Measurements from ENCODE around the gene LAD1. TPM values are rescaled to one million over a fixed set of nuclear protein-coding genes. Genes with fewer than 3 reads are reported as not detected.

Gene LAD1
- total RNA-seq, 1 donor from 2014 or later = not detected

DNA sequence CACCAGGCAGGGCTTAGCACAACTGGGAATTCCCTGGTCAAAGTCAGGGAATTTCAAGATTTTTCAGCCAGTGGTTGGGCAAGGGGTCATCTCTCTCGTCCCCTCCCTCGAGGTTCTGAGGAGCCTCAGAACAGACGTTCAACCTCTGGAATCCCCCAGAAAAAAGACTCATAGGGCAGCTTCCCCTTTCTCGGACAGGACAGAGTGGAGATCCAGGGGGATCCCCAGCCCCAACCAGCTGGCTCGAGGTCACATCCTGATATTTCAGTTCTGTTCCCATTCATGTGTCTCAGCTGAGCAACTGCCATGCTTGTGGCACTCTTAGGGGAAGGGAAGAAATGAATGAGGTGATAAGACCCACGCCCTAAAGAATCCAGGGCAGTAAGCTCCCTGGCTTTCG, 4.9 kb upstream of the LAD1 start:
- Mint-ChIP-seq H3K27me3 (peaks cover 15% of the 10 kb centered on the region), H3K4me1 (no peaks in the 10 kb centered on the region), H3K9me3 (no peaks in the 10 kb centered on the region), H3K36me3 (ENCODE audit: low read depth) (no peaks in the 10 kb centered on the region), H3K27ac (no peak overlapping the region), H3K4me3 (no peak overlapping the region)
- intact Hi-C loops (cut with micrococcal nuclease) = no loop called here
- TF ChIP-seq, protein P1, sequence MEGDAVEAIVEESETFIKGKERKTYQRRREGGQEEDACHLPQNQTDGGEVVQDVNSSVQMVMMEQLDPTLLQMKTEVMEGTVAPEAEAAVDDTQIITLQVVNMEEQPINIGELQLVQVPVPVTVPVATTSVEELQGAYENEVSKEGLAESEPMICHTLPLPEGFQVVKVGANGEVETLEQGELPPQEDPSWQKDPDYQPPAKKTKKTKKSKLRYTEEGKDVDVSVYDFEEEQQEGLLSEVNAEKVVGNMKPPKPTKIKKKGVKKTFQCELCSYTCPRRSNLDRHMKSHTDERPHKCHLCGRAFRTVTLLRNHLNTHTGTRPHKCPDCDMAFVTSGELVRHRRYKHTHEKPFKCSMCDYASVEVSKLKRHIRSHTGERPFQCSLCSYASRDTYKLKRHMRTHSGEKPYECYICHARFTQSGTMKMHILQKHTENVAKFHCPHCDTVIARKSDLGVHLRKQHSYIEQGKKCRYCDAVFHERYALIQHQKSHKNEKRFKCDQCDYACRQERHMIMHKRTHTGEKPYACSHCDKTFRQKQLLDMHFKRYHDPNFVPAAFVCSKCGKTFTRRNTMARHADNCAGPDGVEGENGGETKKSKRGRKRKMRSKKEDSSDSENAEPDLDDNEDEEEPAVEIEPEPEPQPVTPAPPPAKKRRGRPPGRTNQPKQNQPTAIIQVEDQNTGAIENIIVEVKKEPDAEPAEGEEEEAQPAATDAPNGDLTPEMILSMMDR (IDR thresholded peaks at IDR 0.05) = no peak
- POLR2A ChIA-PET = no interaction called here
- no peak for ATAC-seq (ENCODE audit: low read depth)
- CTCF ChIA-PET = interaction anchor here (1.2 kb wide), 1 partner anchor 14 kb away, joined by 3 read pairs; no protein-coding TSS in a partner anchor
- no peak for DNase-seq

GRCh38 chr1:201403359-201403758, 4.2 kb upstream of the LAD1 start:
- ATAC-seq (ENCODE audit: low read depth) (no peak), DNase-seq (no peak)
- no peaks in the 10 kb centered on the region for H3K4me1 Mint-ChIP-seq
- POLR2A ChIA-PET = no interaction called here
- H3K27ac Mint-ChIP-seq = no peak overlapping the region
- H3K36me3 Mint-ChIP-seq (ENCODE audit: low read depth) = no peaks in the 10 kb centered on the region
- intact Hi-C loops (cut with micrococcal nuclease) = no loop called here
- CTCF ChIA-PET = interaction anchor here (1.2 kb wide), 1 partner anchor 13 kb away, joined by 3 read pairs; no protein-coding TSS in a partner anchor
- TF ChIP-seq, protein P1 (IDR thresholded peaks at IDR 0.05) = no peak
- H3K27me3 Mint-ChIP-seq = peaks cover 20% of the 10 kb centered on the region
- H3K4me3 Mint-ChIP-seq = no peak overlapping the region
- no peaks in the 10 kb centered on the region for H3K9me3 Mint-ChIP-seq

DNA sequence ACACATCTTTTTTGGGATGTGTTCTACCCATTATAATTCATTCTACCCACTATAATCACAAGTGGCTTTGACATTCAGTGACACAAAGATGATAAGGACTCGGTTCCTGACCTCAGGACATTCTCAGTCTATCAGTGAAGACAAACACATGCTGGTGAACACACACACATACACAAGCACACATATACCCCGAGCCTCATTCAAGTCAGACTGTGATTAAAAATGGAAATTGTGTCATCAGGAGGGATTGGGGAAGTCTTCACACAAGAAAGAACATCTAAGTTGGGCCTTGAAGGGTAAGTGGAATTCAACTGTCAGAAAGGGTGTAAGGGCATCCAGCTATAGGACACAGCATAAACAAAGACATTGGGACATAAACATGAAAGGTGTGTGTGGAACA, 2.6 kb upstream of the LAD1 start:
- peaks cover 29% of the 10 kb centered on the region for H3K27me3 Mint-ChIP-seq
- no peak overlapping the region for H3K27ac Mint-ChIP-seq
- CTCF ChIA-PET = no interaction called here
- ATAC-seq (ENCODE audit: low read depth) (no peak), DNase-seq (no peak)
- H3K9me3 Mint-ChIP-seq = no peaks in the 10 kb centered on the region
- intact Hi-C loops (cut with micrococcal nuclease) = no loop called here
- H3K4me3 Mint-ChIP-seq = no peak overlapping the region
- POLR2A ChIA-PET = no interaction called here
- H3K36me3 Mint-ChIP-seq (ENCODE audit: low read depth) = no peaks in the 10 kb centered on the region
- H3K4me1 Mint-ChIP-seq = no peaks in the 10 kb centered on the region
- TF ChIP-seq, protein P1 (IDR thresholded peaks at IDR 0.05) = no peak

DNA sequence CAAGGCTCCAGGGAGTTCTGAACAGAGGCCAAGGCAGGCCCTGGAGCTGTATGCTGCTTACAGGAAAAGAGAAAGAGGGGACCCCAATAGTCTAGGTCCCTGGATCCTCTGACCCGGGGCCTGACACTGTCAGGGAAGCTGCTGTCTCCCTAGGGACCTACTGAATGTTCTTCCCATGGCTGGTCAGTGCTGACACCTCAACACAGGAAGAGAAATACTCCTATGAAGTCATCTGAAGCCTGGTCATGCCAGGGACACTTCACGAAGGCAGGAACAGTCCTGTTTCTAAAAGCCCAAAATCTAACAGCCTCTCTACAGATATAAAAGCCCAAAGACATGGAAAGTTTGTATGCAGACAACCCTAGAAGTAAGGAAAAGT, 1.7 kb upstream of the LAD1 start:
- DNase-seq = no peak
- ChIA-PET POLR2A (no interaction called here), CTCF (no interaction called here)
- intact Hi-C loops (cut with micrococcal nuclease) = no loop called here
- TF ChIP-seq, protein P1 (IDR thresholded peaks at IDR 0.05) = no peak
- Mint-ChIP-seq H3K4me3 (no peak overlapping the region), H3K9me3 (no peaks in the 10 kb centered on the region), H3K36me3 (ENCODE audit: low read depth) (no peaks in the 10 kb centered on the region), H3K4me1 (no peaks in the 10 kb centered on the region), H3K27me3 (peaks cover 31% of the 10 kb centered on the region), H3K27ac (no peak overlapping the region)
- ATAC-seq (ENCODE audit: low read depth) = no peak

DNA sequence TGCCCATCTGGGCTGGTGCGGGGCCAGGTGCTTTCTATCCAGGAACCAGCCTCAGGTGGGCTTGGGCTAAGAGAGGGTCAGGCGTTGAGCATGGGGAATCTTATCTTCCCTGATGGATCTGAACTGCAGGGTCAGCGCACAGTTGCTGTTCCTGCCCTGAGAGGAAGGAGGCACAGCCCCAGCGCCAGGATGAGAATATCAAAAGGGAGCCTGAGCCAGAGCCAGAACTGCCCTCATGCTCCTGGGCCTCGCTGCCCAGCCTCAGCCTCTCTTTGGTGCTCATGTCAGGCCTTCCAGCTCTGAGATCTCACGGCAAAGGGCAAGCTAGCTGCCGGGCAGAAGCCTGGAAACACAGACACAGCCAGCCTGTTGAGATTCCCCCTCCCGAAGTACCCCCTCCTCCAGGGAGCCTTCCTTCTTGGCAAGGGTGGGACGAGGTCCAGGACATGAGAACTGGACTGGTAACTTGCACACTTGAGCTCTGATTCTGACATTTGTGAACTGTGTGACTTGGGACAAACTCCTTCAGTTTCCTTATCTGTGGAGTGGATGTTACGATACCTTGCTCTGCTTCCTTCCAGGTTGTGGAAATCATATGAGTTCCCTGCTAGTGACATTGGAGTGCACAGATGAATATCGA, 1.2 kb upstream of the LAD1 start:
- Mint-ChIP-seq H3K27me3 (peaks cover 31% of the 10 kb centered on the region), H3K27ac (no peak overlapping the region), H3K4me1 (no peaks in the 10 kb centered on the region), H3K4me3 (no peak overlapping the region), H3K36me3 (ENCODE audit: low read depth) (no peaks in the 10 kb centered on the region), H3K9me3 (no peaks in the 10 kb centered on the region)
- intact Hi-C loops (cut with micrococcal nuclease) = no loop called here
- TF ChIP-seq, protein P1 (IDR thresholded peaks at IDR 0.05) = no peak
- ATAC-seq (ENCODE audit: low read depth) = no peak
- ChIA-PET POLR2A (no interaction called here), CTCF (no interaction called here)
- DNase-seq = no peak
